Activated CD4-positive, alpha-beta T cell treated with anti-CD3 and anti-CD28 coated beads, Interleukin-2, amount 50 U/mL, for 48 hours (primary cell): Measurements from ENCODE around the gene CPEB4.

ENCODE experiments used
- DNase-seq, 2 experiments: peaks; one replicate each; pipeline ENCODE4 v3.0.0-alpha.2; 2020

Gene CPEB4

GRCh38 chr5:173885475-173886010, 2.6 kb upstream of the CPEB4 start:
- DNase-seq = no peak

GRCh38 chr5:173886150-173886549, 2.0 kb upstream of the CPEB4 start:
- no peak for DNase-seq

- peak in 1 of 2 experiments; percentile 19 for DNase-seq
These were observed 453 bp downstream of the CPEB4 start for GRCh38 chr5:173888473-173889131.

- DNase-seq = no peak
These were observed 2.2 kb downstream of the CPEB4 start for GRCh38 chr5:173890195-173890991.

- no peak for DNase-seq
These were observed 3.4 kb downstream of the CPEB4 start for GRCh38 chr5:173891308-173892116.

- no peak for DNase-seq
These were observed 5.0 kb downstream of the CPEB4 start for GRCh38 chr5:173893192-173893561.

GRCh38 chr5:173895401-173896165, 7.4 kb downstream of the CPEB4 start:
- no peak for DNase-seq

GRCh38 chr5:173896631-173897030, 8.5 kb downstream of the CPEB4 start:
- no peak for DNase-seq

- no peak for DNase-seq
These were observed 13.6 kb downstream of the CPEB4 start for GRCh38 chr5:173901705-173902104.

GRCh38 chr5:173902334-173902733, 14.2 kb downstream of the CPEB4 start:
- DNase-seq = no peak

GRCh38 chr5:173902743-173903142, 14.6 kb downstream of the CPEB4 start:
- no peak for DNase-seq

- no peak for DNase-seq
These were observed 15.4 kb downstream of the CPEB4 start for GRCh38 chr5:173903396-173904140.

GRCh38 chr5:173904151-173904550, 16.0 kb downstream of the CPEB4 start:
- DNase-seq = no peak

GRCh38 chr5:173907284-173907683, 19.1 kb downstream of the CPEB4 start:
- DNase-seq = no peak

GRCh38 chr5:173907686-173908371, 19.7 kb downstream of the CPEB4 start:
- no peak for DNase-seq

- no peak for DNase-seq
These were observed 21.1 kb downstream of the CPEB4 start for GRCh38 chr5:173909199-173909598.

- no peak for DNase-seq
These were observed 22.1 kb downstream of the CPEB4 start for GRCh38 chr5:173910215-173910614.

- DNase-seq = no peak
These were observed 23.5 kb downstream of the CPEB4 start for GRCh38 chr5:173911623-173912022.

- DNase-seq = no peak
These were observed 25.7 kb downstream of the CPEB4 start for GRCh38 chr5:173913686-173914321.

- DNase-seq = no peak
These were observed 27.3 kb downstream of the CPEB4 start for GRCh38 chr5:173915310-173916014.
